ENCODE measurements around the gene FURIN.

The FURIN gene

DNA sequence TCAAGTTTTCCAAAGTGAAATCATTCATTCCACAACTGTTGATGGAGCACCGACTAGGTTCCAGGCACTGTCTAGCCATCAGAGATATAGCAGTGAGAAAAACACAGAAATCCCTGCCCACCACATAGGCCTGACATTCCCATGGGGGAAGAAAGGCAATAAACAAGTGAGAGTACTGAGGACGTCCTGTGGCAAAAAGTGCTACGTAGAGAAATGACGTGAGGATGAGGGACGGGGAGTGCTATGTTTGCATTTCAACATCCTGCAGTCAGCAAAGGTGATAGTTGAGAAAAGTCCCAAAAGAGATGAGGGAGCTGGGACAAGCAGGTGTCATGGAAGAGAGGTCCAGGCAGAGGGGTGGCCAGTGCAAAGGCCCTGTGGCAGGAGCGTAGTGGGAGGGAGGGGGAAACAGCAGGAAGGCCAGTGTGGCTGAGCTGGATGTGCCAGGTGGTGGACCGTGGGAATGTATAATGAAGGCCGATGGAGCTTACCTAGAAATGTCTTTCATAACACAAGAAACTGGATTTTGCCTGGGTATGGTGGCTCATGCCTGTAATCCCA is 10.4 kb upstream of the FURIN start:
- Histone ChIP-seq H3K9me2 (replicated peaks; ENCODE audit: insufficient read depth, low read length) (no peaks in the 10 kb centered on the region), H3K4me2 (ENCODE audit: low read depth, low read length) (no peak overlapping the region), H3K9ac (ENCODE audit: low read length) (no peak overlapping the region), H3K27ac (ENCODE audit: low read length) (no peak overlapping the region), H3K36me3 (replicated peaks; ENCODE audit: insufficient read depth, low read length) (no peaks in the 10 kb centered on the region), H2AFZ (ENCODE audit: low read length) (no peak overlapping the region), H3K27me3 (replicated peaks; ENCODE audit: insufficient read depth, low read length) (no peaks in the 10 kb centered on the region), H4K20me1 (ENCODE audit: insufficient read depth, low read length) (no peaks in the 10 kb centered on the region), H3F3A (ENCODE audit: insufficient read depth, low read length) (0 out of 2 replicates have a peak, but pooled peaks cover 4% of the 10 kb centered on the region), H3K79me2 (ENCODE audit: low read length) (no peaks in the 10 kb centered on the region), H3K4me3 (ENCODE audit: low read length) (no peak overlapping the region), H3K9me3 (replicated peaks; ENCODE audit: insufficient read depth, low read length) (no peaks in the 10 kb centered on the region), H3K4me1 (ENCODE audit: low read length) (peaks cover 31% of the 10 kb centered on the region)
- no peak for DNase-seq
- TF ChIP-seq EZH2 (optimal IDR thresholded peaks at IDR 0.05; ENCODE audit: low read depth, low read length): no peak
- TF ChIP-seq EZH2phosphoT487 (IDR thresholded peaks at IDR 0.05; ENCODE audit: low read length): no peak
- TF ChIP-seq, protein P1, sequence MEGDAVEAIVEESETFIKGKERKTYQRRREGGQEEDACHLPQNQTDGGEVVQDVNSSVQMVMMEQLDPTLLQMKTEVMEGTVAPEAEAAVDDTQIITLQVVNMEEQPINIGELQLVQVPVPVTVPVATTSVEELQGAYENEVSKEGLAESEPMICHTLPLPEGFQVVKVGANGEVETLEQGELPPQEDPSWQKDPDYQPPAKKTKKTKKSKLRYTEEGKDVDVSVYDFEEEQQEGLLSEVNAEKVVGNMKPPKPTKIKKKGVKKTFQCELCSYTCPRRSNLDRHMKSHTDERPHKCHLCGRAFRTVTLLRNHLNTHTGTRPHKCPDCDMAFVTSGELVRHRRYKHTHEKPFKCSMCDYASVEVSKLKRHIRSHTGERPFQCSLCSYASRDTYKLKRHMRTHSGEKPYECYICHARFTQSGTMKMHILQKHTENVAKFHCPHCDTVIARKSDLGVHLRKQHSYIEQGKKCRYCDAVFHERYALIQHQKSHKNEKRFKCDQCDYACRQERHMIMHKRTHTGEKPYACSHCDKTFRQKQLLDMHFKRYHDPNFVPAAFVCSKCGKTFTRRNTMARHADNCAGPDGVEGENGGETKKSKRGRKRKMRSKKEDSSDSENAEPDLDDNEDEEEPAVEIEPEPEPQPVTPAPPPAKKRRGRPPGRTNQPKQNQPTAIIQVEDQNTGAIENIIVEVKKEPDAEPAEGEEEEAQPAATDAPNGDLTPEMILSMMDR (IDR thresholded peaks at IDR 0.05; ENCODE audit: low read length): no peak

DNA sequence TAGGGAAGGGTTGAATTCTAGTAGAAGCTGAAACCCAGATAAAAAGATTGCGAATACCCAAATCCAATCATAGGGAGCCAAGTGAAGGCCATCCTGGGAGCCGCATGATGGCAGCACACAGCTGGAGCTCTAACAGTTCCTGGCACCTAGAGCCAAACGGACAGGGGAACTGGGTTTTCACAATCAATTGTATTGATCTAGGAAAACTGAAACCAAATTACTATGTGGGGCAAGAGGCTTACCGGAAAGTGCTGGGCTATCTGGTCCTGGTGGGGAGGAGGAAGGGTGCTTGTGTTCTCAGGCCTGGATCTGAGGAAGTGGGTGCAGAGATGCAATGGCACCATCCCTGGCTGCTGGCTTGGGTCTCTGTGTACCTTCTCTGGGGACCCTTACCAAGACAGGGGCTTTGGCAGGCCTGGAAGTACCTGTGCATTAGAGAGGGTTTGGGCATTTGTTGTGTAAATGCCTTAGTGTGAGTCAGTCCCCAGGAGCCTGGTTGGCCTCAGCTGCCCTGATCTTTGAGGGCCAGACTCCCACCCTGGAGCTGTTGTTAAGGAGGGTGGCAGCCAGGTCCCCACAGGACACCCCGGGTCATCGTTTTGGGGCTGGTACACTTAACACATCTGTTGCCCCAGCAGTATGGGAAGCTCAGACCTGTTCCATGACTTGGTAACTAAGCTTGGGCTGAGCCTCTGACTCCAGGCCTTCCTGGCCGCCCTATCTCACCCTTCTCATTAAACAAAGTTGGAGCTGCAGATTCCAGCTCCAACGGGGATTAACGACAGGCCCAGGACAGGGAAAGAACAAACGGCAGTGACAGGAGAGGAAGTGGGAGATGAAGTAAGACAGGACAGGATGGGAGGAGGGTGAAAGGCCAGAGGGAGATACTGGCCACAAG is 8.9 kb upstream of the FURIN start:
- H3K4me2 ChIP-seq (ENCODE audit: low read depth, low read length): no peak overlapping the region
- H3K27ac ChIP-seq (ENCODE audit: low read length): no peak overlapping the region

DNA sequence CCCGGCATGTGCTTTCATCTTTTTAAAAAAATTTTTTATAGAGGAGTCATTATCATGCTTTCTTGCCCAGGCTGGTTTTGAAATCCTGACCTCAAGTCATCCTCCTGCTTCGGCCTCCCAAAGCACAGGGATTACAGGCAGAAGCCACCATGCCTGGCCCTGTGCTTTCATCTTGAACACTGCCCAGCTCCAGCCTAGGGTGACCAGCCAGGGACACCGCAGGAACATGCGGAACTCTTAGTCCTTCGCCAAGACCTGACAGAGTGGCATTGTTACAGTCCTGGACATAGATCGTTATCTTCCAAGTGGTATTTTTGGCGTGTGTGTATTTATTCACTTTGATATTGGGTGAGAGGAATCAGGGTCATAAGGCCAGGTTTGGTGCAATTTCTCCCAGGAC is 7.9 kb upstream of the FURIN start:
- Histone ChIP-seq H3K4me2 (ENCODE audit: low read depth, low read length) (no peak overlapping the region), H3K4me3 (ENCODE audit: low read length) (no peak overlapping the region), H3K9me3 (replicated peaks; ENCODE audit: insufficient read depth, low read length) (no peaks in the 10 kb centered on the region), H3K79me2 (ENCODE audit: low read length) (no peaks in the 10 kb centered on the region), H3K9me2 (replicated peaks; ENCODE audit: insufficient read depth, low read length) (no peaks in the 10 kb centered on the region), H4K20me1 (ENCODE audit: insufficient read depth, low read length) (no peaks in the 10 kb centered on the region), H2AFZ (ENCODE audit: low read length) (no peak overlapping the region), H3K27me3 (replicated peaks; ENCODE audit: insufficient read depth, low read length) (no peaks in the 10 kb centered on the region), H3K4me1 (ENCODE audit: low read length) (peaks cover 14% of the 10 kb centered on the region), H3F3A (ENCODE audit: insufficient read depth, low read length) (no peaks in the 10 kb centered on the region), H3K9ac (ENCODE audit: low read length) (no peak overlapping the region), H3K36me3 (replicated peaks; ENCODE audit: insufficient read depth, low read length) (no peaks in the 10 kb centered on the region), H3K27ac (ENCODE audit: low read length) (no peak overlapping the region)
- DNase-seq: no peak
- TF ChIP-seq, protein P1 (IDR thresholded peaks at IDR 0.05; ENCODE audit: low read length): no peak
- TF ChIP-seq EZH2 (optimal IDR thresholded peaks at IDR 0.05; ENCODE audit: low read depth, low read length) (no peak), EZH2phosphoT487 (IDR thresholded peaks at IDR 0.05; ENCODE audit: low read length) (no peak)

More for the DNA sequence above, 8.9 kb upstream of the FURIN start:
- no peak for DNase-seq
- no peaks in the 10 kb centered on the region for H3K79me2 ChIP-seq (ENCODE audit: low read length)
- H3K27me3 ChIP-seq (replicated peaks; ENCODE audit: insufficient read depth, low read length): no peaks in the 10 kb centered on the region
- H3K9ac ChIP-seq (ENCODE audit: low read length): no peak overlapping the region
- no peaks in the 10 kb centered on the region for H3K9me2 ChIP-seq (replicated peaks; ENCODE audit: insufficient read depth, low read length)
- H4K20me1 ChIP-seq (ENCODE audit: insufficient read depth, low read length): no peaks in the 10 kb centered on the region
- no peaks in the 10 kb centered on the region for H3F3A ChIP-seq (ENCODE audit: insufficient read depth, low read length)
- no peak overlapping the region for H2AFZ ChIP-seq (ENCODE audit: low read length)
- H3K4me3 ChIP-seq (ENCODE audit: low read length): no peak overlapping the region
- TF ChIP-seq, protein P1 (IDR thresholded peaks at IDR 0.05; ENCODE audit: low read length): no peak
- TF ChIP-seq EZH2 (optimal IDR thresholded peaks at IDR 0.05; ENCODE audit: low read depth, low read length) (no peak), EZH2phosphoT487 (IDR thresholded peaks at IDR 0.05; ENCODE audit: low read length) (no peak)
- H3K4me1 ChIP-seq (ENCODE audit: low read length): peaks cover 23% of the 10 kb centered on the region
- no peaks in the 10 kb centered on the region for H3K9me3 ChIP-seq (replicated peaks; ENCODE audit: insufficient read depth, low read length)
- no peaks in the 10 kb centered on the region for H3K36me3 ChIP-seq (replicated peaks; ENCODE audit: insufficient read depth, low read length)

Data from MM.1S (cell line).